NCI-H446 treated with DMSO at 0.1 percent for 48 hours (cell line): ENCODE data around the gene SPECC1.
"Not testable (repeated sequence)": the region's sequence is repeated elsewhere in the genome, so short reads cannot be mapped to it uniquely, and the experiment has no call there.

Experiments
- DNase-seq: peaks from one replicate; lab custom pipeline; 2025; lab: John Stamatoyannopoulos, UW

Gene SPECC1

DNA sequence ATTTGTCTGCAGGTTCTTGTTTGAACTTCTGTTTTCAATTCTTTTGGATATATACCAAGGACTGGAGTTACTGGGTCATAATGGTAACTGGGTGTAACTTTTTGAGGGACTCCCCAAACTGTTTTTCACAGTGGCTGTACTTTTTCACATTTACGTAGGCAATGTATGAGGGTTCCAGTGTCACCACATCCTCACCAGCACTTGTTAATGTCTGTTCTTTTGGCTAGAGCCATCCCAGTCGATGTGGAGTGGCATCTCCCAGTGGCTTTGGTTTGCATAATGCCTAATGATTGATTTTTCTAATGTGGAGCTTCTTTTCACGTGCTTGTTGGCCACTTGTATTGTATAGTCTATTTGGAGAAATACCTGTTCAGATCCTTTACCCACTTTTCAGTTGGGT is 59.3 kb downstream of the SPECC1 start:
- no peak for DNase-seq

DNA sequence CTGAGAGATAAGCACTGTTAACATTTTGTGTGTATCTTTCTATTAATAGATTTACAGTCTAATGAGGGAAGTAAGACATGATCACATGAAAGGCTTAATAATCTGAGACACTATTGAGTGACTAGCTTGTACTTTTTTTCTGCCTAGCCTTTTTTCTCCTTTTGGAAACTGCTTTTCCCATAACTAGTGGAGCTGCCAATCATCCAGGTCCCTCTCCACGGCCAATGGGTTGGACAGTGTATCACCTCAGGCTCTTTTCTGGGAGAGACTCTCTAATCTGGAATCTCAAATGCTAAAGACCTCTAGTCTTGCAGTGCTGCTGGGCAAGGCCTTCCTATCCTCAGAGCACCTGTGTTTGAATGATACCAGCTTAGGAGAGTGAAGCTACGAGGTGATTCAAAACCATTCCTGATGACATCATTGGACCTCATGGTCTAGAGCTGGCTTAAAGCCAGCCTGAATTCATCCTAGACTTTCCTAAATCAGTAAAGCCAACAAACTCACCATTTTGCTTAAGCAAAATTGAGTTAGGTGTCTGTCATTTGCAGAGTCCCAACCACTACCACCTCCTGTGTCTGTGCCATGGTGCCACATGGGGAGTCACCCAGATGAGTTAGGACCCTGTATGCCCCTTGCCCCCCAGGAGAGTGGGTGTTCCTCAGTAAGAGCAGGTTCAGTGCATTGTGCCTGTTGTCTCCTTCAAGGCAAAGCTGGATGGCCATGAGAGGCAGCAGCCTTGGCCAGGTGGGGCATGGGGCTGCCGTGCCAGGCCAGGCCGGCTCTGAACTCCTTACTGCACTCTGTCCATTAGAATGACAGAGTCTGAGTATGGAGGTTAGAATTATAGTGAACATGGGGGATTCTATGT is 62.9 kb downstream of the SPECC1 start:
- no peak for DNase-seq

DNA sequence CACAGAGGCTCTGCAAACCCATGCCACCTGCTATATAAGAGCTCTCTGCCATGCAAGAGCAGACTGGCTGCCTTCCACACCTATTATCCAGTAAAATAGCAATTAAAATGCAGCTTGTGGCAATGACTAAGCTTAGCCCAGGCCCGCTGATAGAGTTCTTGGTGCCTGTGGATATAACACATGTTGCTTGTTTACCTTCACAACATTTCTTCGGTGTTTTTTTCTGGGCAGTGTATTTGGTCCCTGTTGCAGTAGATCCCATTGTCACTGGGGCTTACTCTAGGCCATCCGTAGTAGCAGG is 63.5 kb downstream of the SPECC1 start:
- DNase-seq, result peak; percentile 69

DNA sequence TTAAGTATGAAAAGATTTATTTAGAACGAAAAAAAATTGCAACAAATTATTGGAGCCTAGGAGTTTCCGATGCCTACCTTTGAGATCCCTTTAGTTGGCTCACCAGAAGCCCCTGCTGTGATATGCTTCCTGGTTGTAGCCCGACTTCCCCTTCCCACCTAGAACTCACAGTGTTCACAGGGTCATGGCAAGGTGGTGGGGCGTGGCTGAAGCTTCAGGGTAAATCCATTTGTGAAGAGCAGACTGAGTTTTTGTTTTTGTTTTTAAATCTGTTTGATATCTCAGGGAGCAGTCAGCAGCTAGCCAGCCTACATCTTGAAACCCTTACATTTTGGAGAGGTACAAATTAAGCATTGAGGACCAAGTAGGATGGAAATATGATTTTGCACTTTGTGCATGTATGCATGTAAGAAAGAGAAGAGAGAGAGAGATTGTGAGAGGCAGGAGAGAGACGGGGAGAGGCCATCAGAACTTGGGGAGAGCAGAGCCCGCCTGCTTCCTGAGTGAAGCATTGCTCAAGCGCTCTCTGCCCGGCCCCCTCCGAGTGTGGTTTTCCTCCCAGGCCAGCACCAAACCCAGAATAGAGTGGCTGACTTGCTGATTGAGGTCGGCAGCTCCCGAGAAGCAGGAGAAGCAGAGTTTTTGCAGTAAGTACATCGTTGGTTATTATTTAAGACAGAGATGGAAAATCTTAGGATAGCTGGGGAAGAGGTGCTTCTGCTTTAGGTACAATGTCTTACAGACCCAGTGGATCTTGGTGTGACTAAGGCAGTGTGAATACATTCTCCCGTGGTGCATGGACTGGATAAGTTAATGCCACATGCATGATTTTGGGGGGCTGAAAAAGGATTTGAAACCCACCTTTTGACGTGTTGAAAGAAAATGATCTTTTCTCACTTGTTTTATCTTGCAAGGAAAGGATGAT is 64.2 kb downstream of the SPECC1 start:
- DNase-seq, result no peak

DNA sequence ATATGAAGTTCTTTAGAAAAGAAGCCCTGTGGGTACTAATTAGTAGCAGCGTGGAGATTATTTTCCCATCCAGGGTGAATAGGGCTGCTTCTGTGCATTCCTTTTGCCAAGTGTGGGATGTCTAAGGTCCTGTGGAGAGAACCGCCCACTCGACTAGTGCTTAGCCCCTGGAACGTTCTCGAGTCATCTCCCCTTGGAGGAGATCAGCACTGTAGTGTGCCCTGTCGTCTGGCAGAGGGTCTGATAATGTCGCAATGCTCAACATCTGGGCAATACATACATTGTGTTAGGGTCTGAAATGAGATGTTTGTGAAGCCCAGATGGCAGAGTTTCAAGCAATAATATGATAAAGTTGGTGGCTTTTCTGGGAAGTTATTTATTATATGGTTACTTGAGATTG is 64.8 kb downstream of the SPECC1 start:
- no peak for DNase-seq

DNA sequence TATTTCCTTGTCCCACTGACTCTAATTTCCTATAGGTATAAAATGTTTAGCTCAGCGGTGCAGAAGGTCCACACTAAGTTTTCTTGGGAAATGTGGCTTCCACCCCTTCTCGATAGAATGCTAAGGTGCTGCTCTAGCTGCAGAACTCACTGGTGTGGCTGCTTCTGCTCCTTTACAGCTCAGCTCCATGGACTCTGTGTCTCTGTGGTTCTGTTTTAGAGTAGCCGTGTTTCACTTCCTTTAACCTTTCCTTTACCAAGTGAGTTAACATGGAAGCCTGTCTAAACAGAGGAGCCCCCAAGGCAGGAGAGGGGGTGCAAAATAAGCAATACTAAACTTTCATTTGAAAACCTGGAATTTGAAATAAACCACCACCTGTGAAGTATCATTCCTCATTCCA is 65.3 kb downstream of the SPECC1 start:
- no peak for DNase-seq

DNA sequence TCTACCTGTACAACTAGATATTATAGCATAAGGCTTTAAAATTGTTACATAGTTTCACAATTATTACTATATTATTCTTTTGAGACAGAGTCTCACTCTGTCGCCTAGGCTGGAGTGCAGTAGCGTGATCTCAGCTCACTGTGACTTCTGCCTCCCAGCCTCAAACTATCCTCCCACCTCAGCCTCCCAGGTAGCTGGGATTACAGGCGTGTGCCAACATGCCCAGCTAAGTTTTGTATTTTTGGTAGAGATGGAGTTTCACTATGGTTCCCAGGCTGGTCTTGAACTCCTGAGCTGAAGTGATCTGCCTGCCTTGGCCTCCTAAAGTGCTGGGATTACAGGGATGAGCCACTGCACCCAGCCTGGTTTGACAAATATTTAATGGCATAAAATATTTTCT is 67.0 kb downstream of the SPECC1 start:
- not testable (repeated sequence) for DNase-seq

DNA sequence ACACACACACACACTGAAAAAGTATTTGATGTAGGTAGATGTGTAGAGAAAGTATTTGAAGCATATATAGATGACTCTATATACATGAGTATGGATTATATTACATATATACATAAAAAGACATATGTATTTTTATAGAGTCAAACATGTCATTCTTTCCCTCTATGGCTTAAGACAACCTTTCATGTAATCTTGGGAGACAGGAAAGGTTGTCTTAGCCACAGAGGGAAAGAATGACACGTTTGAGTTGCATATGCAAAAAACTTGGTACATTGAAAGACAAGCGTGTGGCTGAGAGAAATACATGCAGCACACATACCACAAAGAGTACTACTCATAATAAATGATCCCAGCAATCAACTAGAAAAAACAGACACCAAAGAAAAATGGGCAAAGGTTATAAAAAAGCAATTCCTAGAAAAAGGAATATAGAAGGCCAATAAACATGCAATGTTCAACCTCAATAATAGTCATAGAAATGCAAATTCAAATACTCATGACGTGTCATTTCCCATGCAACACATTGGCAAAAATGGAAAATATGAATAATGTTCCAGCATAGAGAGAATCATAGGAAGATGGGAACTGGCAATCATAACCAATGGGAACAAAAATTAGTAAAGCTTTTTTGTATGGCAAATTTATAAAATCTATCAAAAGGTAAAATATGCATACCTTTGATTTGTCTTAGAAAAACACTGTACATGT is 69.0 kb downstream of the SPECC1 start:
- no peak for DNase-seq

DNA sequence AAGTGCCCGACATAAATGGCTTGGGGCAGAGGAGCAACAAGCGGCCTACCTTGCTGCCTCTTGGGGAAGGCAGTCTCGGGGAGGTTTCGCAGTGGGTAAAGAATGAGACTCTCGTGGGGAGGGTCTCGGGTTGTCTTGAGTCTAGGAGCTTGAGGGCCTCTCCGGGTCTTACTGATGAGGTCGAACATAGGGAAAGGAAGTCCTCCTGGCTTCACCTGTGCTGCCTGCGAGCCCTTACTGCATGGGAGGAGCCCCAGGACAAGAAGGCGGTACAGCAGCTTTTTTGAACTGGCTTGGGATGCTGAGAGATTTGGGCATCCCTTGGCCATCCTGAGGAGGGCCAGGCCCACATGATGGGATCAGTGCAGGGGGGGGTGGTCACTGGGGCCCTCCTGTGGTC is 71.4 kb downstream of the SPECC1 start:
- DNase-seq, result no peak

DNA sequence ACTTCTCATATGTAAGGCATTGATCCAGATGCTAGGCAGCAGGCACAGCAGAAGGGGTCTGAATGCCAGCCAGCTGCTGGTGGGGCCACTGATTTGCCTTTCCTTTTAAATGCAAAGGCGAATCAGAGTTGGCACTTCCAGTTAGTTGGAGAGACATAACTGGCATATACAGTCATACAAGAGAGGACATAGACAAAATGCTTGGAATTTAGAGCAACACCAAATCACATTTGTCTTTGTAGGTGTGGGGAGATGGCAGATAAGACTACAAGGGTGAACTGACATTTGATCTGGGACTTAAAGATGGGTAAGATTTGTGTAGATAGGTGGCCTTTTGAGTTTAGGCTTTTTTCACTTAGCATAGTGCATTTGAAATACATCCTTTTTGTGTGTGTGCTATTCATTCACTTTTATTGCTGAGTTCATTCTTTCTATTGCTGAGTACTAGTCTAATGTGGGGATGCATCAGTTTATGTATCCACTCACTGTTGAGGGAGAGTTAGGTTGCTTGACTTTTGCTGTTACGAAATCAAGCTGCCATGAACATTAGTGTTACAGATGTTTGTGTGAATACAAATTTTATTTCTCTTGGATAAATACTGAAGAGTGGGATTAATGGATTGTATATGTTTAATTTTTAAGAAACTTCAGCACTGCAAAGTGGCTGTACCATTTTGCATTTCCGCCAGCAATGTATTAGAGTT is 74.1 kb downstream of the SPECC1 start:
- DNase-seq, result no peak

DNA sequence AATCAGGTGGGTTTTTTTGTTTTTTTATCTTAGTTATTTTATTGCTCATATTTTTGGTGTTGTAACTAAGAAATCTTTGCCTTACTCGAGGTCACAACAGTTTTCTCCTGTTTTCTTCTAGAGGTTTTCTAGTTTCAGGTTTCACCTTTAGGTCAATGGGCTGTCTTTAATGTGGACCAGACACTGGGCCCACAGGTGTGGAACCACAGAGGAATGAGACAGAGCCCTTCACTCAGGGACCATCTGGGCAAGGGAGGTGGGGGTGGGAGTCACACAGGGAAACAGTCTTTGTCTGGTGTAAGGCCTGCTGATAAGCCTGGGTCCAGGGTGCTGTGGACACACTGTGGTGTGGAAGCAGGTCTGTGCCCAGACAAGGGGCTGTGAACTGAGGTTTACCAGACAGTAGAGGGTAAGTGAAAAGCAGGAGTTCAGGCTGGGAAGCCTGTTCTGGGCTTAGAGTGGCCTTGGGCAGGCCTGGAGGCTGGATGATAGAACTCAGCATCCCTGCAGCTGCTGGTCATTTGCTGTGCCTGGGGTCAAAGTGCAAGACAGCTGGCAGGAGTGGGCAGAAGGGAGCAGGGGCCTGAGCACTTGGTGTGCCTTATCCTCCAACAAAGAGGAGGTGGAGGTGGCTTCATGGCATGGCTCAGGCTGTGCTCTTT is 75.6 kb downstream of the SPECC1 start:
- no peak for DNase-seq

DNA sequence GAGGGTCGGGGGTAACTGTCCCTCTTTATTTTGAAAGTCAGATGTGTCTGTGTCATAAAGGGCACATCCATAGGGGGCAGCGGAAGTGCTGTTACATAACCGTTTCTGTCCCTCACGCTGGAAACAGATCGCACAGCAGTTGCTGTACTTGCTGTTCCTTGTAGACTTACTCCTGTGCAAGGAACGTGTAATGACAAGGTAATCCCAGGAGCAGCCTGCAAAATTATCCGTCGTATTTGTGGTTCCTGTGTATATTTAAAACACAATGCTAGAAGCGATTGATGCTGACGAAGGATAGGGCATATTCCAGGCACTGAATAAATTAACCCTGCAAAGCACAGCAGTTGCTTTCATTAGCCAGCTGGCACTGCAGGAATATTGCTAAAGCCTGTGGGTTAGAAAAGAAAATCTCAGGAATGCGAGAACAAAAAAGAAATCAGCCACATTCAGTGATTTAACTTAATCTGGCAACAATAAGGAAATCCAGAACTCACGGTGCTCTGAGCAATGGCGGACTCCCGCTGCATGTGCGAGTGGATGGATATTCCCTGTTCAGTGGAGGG is 76.2 kb downstream of the SPECC1 start:
- DNase-seq, result no peak

DNA sequence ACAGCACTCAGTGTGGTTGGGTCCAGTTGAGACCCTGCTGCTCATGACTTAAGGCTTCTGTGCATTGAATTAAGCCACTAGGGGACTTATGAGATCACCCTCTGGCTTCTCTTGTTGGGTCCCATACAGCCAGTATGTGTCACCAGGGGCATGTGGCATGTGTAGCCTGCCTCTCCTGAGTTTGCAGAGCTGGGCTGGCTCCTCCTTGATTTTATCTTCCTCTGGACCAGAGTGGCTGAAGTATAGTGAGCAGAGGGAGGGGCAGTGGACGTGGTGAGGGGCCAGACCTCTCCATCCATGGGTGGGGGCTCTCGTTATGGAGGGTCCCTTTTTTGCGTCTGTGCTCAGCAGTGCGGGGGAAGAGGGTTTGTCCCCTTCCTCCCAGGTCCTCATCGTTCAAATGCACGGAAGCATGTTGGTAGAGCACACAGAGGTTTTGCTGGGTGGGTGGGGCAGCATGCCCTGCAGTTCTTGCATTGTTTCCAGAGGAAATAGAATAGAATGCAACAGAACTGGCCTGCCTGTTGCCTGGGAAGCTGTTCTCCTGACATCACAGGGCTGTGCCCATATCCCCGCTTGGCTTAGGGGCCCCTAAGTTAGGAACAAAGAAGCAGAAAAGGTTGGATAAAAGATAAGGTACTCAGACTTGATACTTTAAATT is 77.4 kb downstream of the SPECC1 start:
- DNase-seq, result no peak

DNA sequence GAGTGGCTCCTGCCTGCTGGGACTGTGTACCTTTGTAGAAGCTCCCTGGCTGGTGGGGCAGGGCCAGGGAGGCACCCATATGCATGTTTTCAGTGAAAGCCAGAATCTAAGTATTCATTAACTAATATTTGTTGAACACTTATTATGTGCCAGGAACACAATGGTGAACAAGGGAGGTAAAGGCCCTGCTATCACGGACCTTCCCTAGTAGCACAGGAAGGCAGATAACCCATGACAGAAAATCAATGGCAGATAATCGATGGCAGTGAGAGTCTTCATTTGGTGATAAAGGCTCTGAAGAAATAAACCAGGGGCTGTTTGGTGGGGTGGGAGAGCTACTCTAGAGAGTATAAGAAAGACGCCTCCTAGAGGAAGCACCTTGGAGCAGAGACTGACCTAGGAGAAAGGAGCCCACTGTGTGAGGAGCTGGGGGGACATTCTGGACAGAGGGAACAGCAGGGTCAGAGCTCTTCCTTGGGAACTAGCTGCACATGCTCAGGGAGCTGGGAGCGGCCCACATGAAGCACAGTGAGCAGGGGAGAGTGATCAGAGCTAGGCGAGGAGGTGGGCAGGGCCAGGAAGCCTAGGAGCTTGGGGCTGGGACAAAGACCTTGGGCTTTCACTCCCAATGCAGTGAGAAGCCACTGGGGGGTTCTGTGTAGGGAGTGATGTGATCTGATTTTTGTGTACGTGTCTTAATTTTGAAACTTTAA is 78.5 kb downstream of the SPECC1 start:
- DNase-seq, result no peak

DNA sequence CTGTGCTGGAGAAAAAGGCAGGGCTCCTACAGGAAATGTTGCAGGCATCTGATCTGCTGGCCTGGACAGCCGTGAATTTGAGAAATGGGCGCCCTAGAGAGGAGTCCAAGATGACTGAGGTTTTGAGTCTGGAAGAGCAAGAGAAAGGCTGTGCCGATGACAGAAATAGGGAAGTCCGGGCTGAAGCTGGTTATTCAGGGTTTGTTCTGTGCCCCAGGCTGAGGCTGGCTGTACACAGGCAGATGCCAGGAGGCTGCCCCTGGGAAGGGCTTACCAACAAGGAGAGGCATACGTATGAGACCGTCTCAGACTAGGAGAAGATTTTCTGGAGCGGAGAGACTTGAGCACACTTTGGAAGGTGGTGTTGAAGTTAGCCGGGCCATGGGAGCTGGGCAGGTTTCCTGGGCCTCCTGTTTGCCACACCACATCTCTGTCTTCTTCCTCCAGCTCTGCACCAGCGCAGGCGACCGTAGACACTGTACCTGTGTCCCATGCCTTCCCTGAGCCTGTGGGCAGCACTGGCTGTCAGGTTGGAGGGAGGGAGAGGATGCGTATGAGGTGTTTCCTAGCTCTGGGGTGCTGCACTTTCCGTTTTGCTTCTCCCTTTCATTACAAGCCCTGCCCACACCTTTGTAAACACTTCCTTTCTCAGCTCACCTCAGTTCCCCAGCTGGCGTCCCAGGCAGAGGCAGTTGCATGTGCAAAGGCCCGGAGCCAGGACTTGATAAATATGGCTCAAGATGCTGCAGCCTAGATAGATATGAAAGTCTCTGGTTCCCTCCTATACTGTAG is 80.8 kb downstream of the SPECC1 start:
- no peak for DNase-seq

DNA sequence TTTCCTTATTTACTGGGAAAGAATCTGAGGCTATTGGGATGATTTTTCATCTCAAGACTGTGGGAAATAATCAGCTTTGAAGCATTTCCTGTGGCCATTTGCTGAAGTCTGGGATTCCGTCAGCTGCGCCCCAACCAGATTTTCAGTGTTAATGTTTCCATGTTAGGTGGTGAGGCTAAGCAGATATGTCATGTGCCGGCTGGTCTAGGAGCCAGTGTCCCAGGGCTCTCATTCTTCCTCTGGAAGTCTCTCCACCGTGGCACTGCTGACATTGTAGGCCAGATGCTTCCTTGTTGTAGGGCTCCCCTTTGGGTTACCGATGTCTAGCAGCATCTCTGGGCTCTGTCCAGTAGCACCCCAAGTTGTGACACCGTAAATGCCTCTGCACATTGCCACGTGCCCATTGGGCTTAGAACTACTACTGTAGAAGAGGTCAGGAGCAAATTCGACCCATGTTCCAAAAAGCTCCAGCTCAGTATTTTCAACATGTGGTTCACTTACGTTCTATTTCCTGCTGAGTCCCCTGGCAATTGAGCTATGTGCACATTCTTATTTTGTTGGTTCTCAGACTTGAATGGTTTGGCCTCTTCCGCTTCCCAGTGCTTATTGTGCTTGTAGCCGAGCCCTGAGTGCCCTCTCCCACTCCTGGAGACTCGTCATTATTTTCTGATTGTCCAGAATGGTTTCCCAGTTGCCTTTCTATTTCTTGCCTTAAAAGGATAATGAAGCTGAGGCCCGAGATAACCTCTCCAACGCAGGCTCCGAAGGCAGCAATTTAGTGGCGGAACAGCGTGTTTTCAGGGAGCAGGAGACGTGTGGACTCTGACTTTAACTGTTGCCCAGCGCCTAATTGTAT is 82.2 kb downstream of the SPECC1 start:
- DNase-seq, result no peak

DNA sequence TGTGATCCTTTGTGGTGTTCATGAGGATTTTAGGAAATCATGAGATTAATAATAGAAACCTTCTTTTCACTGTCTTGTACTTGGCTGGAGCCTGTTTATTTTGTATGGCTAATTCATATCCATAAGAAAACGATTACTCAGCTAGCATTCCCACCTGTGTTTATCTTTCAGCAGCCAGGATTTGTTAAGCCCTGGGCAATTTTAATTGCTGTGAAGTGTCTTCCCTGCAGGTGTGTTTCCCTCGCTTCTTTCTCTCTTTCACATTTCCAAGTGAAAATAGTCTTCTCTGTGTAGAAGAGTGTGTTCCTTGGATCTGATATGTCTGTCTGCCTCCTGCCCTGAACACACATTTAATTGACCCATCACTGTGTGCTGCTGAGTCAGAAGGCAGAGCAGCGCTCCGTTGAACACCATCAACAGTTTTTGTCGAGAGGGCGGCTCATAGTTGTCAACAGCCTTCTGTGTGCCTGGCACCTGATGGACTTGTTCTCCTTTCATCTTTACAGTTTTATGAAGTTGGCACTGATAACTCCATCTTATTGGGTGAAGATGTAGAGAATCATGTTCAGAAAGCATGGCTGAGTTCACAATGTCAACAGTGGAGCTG is 83.2 kb downstream of the SPECC1 start:
- peak; percentile 55 for DNase-seq
